HepG2 (cell line): Measurements from ENCODE around the gene UPB1. TPM values are rescaled to one million over a fixed set of nuclear protein-coding genes. Genes with fewer than 3 reads are reported as not detected.

ENCODE experiments used
- ARNTL ChIP-seq: sonication (generic); formaldehyde crosslinking; IDR thresholded peaks from 2 replicates; pipeline ENCODE4 v1.4.0; 2020; ENCODE audit warnings: mild to moderate bottlenecking, missing genetic modification reagents
- ATF7 ChIP-seq, 2 experiments: fragments of 450-650 bp in 1 of 2; sonication (generic) in 1 of 2; formaldehyde crosslinking in 1 of 2; IDR thresholded peaks; 2 replicates each; pipeline versions ENCODE4 v1.4.0 to v1.6.1; 2016 to 2020; ENCODE audit warnings: antibody characterized with exemption in 1 of 2, mild to moderate bottlenecking in 1 of 2, missing genetic modification reagents in 1 of 2
- HOXD1 ChIP-seq: sonication (generic); formaldehyde crosslinking; IDR thresholded peaks from 2 replicates; pipeline ENCODE4 v1.5.0; 2020; ENCODE audit warnings: missing genetic modification reagents
- IRF1 ChIP-seq: sonication (generic); formaldehyde crosslinking; IDR thresholded peaks from 2 replicates; pipeline ENCODE4 v1.4.0; 2020; ENCODE audit warnings: low read depth, mild to moderate bottlenecking, missing genetic modification reagents
- KDM5A ChIP-seq: fragments of 200-600 bp; sonication (generic); IDR thresholded peaks from 2 replicates; pipeline ENCODE4 v1.7.0; 2018; ENCODE audit warnings: antibody characterized with exemption, mild to moderate bottlenecking, low read length, borderline replicate concordance
- KLF13 ChIP-seq: sonication (generic); formaldehyde crosslinking; IDR thresholded peaks from 2 replicates; pipeline ENCODE4 v1.4.0; 2020; ENCODE audit warnings: mild to moderate bottlenecking, missing genetic modification reagents
- NFRKB ChIP-seq: fragments of 450-650 bp; IDR thresholded peaks from 2 replicates; pipeline ENCODE4 v1.6.1; 2017
- RFXAP ChIP-seq: sonication (generic); formaldehyde crosslinking; IDR thresholded peaks from 2 replicates; pipeline ENCODE4 v1.4.0; 2020; ENCODE audit warnings: missing genetic modification reagents, borderline replicate concordance
- RORA ChIP-seq: sonication (generic); formaldehyde crosslinking; IDR thresholded peaks from 2 replicates; pipeline ENCODE4 v1.5.0; 2020; ENCODE audit warnings: mild to moderate bottlenecking, missing genetic modification reagents, moderate library complexity
- SIN3A ChIP-seq: IDR thresholded peaks from 2 replicates; pipeline ENCODE4 v1.6.1; 2011; ENCODE audit warnings: low read depth, mild to moderate bottlenecking, control low read depth, low read length, borderline replicate concordance
- SMYD3 ChIP-seq: sonication (generic); formaldehyde crosslinking; IDR thresholded peaks from 2 replicates; pipeline ENCODE4 v1.8.1; 2023; ENCODE audit warnings: mild to moderate bottlenecking, missing genetic modification reagents
- SOX13 ChIP-seq, 3 experiments: fragments of 450-650 bp in 1 of 3; sonication (generic) in 1 of 3; formaldehyde crosslinking in 1 of 3; IDR thresholded peaks in 2 of 3; conservative IDR thresholded peaks in 1 of 3; 2 replicates each; pipeline versions ENCODE4 v1.5.0 to v1.6.1; 2016 to 2020; ENCODE audit warnings: antibody characterized with exemption in 1 of 3, mild to moderate bottlenecking in 1 of 3, missing compliant biosample characterization in 1 of 3, missing genetic modification reagents in 1 of 3, moderate library complexity in 1 of 3
- TOE1 ChIP-seq: sonication (generic); formaldehyde crosslinking; IDR thresholded peaks from 2 replicates; pipeline ENCODE4 v1.4.0; 2020; ENCODE audit warnings: mild to moderate bottlenecking, missing genetic modification reagents
- WIZ ChIP-seq: sonication (generic); formaldehyde crosslinking; IDR thresholded peaks from 2 replicates; pipeline ENCODE4 v1.5.1; 2020; ENCODE audit warnings: mild to moderate bottlenecking, missing genetic modification reagents
- ZBTB38 ChIP-seq: sonication (generic); formaldehyde crosslinking; IDR thresholded peaks from 2 replicates; pipeline ENCODE4 v1.5.1; 2020; ENCODE audit warnings: mild to moderate bottlenecking, missing genetic modification reagents
- ZC3H13 ChIP-seq: sonication (generic); formaldehyde crosslinking; IDR thresholded peaks from 2 replicates; pipeline ENCODE4 v1.8.1; 2023; ENCODE audit warnings: mild to moderate bottlenecking, missing genetic modification reagents, moderate library complexity
- ZFP37 ChIP-seq: sonication (generic); formaldehyde crosslinking; IDR thresholded peaks from 2 replicates; pipeline ENCODE4 v1.4.0; 2020; ENCODE audit warnings: missing genetic modification reagents, borderline replicate concordance
- ZNF232 ChIP-seq: sonication (generic); formaldehyde crosslinking; IDR thresholded peaks from 2 replicates; pipeline ENCODE4 v1.4.0; 2020; ENCODE audit warnings: missing genetic modification reagents, borderline replicate concordance
- ZNF333 ChIP-seq: sonication (generic); formaldehyde crosslinking; IDR thresholded peaks from 2 replicates; pipeline ENCODE4 v1.4.0; 2020; ENCODE audit warnings: mild to moderate bottlenecking, missing genetic modification reagents, borderline replicate concordance
- ZNF564 ChIP-seq: sonication (generic); formaldehyde crosslinking; IDR thresholded peaks from 2 replicates; pipeline ENCODE4 v1.8.1; 2023; ENCODE audit warnings: mild to moderate bottlenecking, missing genetic modification reagents
- ZNF616 ChIP-seq: sonication (generic); formaldehyde crosslinking; IDR thresholded peaks from 2 replicates; pipeline ENCODE4 v1.5.0; 2020; ENCODE audit warnings: low read depth, mild to moderate bottlenecking, missing genetic modification reagents
- ZNF766 ChIP-seq: sonication (generic); formaldehyde crosslinking; IDR thresholded peaks from 2 replicates; pipeline ENCODE4 v1.5.0; 2020; ENCODE audit warnings: missing genetic modification reagents, borderline replicate concordance
- ZNF777 ChIP-seq: sonication (generic); formaldehyde crosslinking; IDR thresholded peaks from 2 replicates; pipeline ENCODE4 v1.4.0; 2020; ENCODE audit warnings: missing genetic modification reagents
- ZSCAN31 ChIP-seq: sonication (generic); formaldehyde crosslinking; IDR thresholded peaks from 2 replicates; pipeline ENCODE4 v1.5.0; 2020; ENCODE audit warnings: low read depth, mild to moderate bottlenecking, missing genetic modification reagents
- polyA plus RNA-seq, 8 experiments: library from polyadenylated mRNA; depleted of rRNA in 3 of 8; stranded (reverse) in 7 of 8; unstranded in 1 of 8; fragments of >200 nt; fragmentation: Illumina TruSeq in 4 of 8; extraction: Trizol in 4 of 8; gene quantifications; 2 replicates each; pipeline versions ENCODE4 v1.2.1 to v1.2.3, GENCODE V29; 2011 to 2016; ENCODE audit warnings: low read depth in 4 of 8, missing spikeins in 1 of 8, mixed read lengths in 1 of 8; ENCODE audit not compliant: insufficient read depth in 1 of 8
- total RNA-seq, 5 experiments: library from RNA; depleted of rRNA; stranded (reverse); fragments of >200 nt; fragmentation: Illumina TruSeq; extraction: Trizol; gene quantifications; 2 replicates each; pipeline ENCODE4 v1.2.3, GENCODE V29; 2016; ENCODE audit warnings: low read depth in 1 of 5
- TF ChIP-seq, protein P1 (sequence below): IDR thresholded peaks from 2 replicates; pipeline ENCODE4 v1.6.1; 2016; ENCODE audit warnings: control low read depth
- TF ChIP-seq, protein P2 (sequence below): sonication (generic); formaldehyde crosslinking; IDR thresholded peaks from 2 replicates; pipeline ENCODE4 v1.4.0; 2020; ENCODE audit warnings: missing genetic modification reagents

Gene UPB1
- total and polyA plus RNA-seq, 2 of the 13 experiments (the other 11 are each of a cell fraction or from before 2014, with no cell fraction given) = 0.38 to 1.2 TPM

DNA sequence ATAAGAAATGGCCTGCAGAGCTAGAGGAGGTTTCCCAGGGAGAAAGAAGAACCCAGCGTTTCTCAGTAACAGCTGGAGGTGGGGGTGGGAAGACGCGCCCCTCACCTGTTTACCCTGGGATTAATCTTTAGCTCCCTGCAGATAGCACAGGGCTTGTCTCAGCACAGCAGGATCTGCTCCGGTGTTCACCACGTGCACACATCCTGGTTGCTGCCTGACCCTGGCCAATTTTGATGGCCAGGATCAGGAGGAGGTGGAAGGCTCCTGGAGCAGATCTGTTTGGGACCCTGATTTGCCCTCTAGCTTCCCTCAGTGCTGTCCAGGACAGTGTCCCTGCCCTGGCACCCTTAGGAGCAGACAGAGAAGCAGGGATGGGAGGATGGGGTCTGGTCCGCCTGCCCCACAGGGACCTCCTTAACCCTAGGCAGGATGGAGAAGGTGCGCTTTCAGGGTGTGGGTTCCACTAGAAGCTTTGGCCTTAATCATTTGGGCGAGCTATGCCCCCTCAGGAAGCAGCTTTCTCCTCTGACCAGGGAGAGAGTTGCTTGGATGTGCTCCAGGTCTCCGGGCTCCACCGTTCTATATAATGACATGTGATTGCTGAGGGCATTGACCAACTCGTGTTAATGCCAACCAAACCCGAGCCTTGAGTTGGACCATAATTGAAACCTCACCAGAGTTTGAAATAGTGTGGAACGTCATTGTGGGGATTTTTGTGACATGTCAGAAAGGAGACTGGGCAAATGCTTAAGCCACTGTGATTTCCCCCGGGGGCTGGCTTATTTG, 19.3 kb downstream of the UPB1 start (continued):
- TF ChIP-seq ZNF333 (CRISPR knock-in tag) (0 out of 2 replicates have a peak, but pooled peaks have one; percentile 86), KDM5A (no peak), ZNF777 (0 out of 2 replicates have a peak, but pooled peaks have one; percentile 47), ZNF616 (CRISPR knock-in tag) (peak; percentile 96), ZNF232 (peak; percentile 99), ARNTL (CRISPR knock-in tag) (peak; percentile 96), ZC3H13 (CRISPR knock-in tag) (peak; percentile 77; the same call in 1 of the 2 replicates), ZSCAN31 (CRISPR knock-in tag) (peak; percentile 98), NFRKB (no peak), SMYD3 (peak; percentile 97; the same call in 1 of the 2 replicates), ZNF766 (CRISPR knock-in tag) (peak; percentile 96), SIN3A (no peak), ATF7 (IDR thresholded peaks at IDR 0.05) (no peak), ATF7 (CRISPR knock-in tag; IDR thresholded peaks at IDR 0.05) (peak; percentile 84), ZBTB38 (CRISPR knock-in tag) (peak; percentile 98), WIZ (CRISPR knock-in tag) (peak; percentile 87), RORA (CRISPR knock-in tag) (no peak), SOX13 (IDR thresholded peaks at IDR 0.05) (peak; percentile 52; the same call in 1 of the 2 replicates), SOX13 (CRISPR knock-in tag; conservative IDR thresholded peaks at IDR 0.05 in 1 of 2, IDR thresholded peaks at IDR 0.05 in 1 of 2) (peak in 1 of 2 experiments; percentile 94; a peak in 2 of 4 replicates), IRF1 (CRISPR knock-in tag) (peak; percentile 96; the same call in 1 of the 2 replicates), HOXD1 (no peak; the same call in 1 of the 2 replicates), TOE1 (peak; percentile 93), KLF13 (CRISPR knock-in tag) (0 out of 2 replicates have a peak, but pooled peaks have one; percentile 31), ZFP37 (CRISPR knock-in tag) (peak; percentile 99), RFXAP (CRISPR knock-in tag) (peak; percentile 92; the same call in 1 of the 2 replicates), ZNF564 (CRISPR knock-in tag) (peak; percentile 88)
- TF ChIP-seq, protein P1, sequence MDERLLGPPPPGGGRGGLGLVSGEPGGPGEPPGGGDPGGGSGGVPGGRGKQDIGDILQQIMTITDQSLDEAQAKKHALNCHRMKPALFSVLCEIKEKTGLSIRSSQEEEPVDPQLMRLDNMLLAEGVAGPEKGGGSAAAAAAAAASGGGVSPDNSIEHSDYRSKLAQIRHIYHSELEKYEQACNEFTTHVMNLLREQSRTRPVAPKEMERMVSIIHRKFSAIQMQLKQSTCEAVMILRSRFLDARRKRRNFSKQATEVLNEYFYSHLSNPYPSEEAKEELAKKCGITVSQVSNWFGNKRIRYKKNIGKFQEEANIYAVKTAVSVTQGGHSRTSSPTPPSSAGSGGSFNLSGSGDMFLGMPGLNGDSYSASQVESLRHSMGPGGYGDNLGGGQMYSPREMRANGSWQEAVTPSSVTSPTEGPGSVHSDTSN (CRISPR knock-in tag) = no peak
- TF ChIP-seq, protein P2, sequence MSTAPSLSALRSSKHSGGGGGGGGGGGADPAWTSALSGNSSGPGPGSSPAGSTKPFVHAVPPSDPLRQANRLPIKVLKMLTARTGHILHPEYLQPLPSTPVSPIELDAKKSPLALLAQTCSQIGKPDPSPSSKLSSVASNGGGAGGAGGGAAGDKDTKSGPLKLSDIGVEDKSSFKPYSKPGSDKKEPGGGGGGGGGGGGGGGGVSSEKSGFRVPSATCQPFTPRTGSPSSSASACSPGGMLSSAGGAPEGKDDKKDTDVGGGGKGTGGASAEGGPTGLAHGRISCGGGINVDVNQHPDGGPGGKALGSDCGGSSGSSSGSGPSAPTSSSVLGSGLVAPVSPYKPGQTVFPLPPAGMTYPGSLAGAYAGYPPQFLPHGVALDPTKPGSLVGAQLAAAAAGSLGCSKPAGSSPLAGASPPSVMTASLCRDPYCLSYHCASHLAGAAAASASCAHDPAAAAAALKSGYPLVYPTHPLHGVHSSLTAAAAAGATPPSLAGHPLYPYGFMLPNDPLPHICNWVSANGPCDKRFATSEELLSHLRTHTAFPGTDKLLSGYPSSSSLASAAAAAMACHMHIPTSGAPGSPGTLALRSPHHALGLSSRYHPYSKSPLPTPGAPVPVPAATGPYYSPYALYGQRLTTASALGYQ (CRISPR knock-in tag) = peak; percentile 84; the same call in 1 of the 2 replicates
